Left cardiac atrium (tissue), 4 donors: ENCODE results near the gene RASGRF2. TPM values are rescaled to one million over a fixed set of nuclear protein-coding genes. Genes with fewer than 3 reads are reported as not detected.
A peak's percentile ranks its signal among the peaks of the same experiment; 100 is the strongest.

ENCODE experiments used
- ATAC-seq, 2 donors: fragments of 200-7000 bp; cut with Tn5 transposase; one replicate each; pipeline ENCODE4 v1.9.1; 2020; ENCODE audit warnings: mild to moderate bottlenecking in 2 of 2, moderate library complexity in 2 of 2
- DNase-seq: peaks from one replicate; pipeline ENCODE4 v3.0.0-alpha.2; 2020
- intact Hi-C, 2 donors: fragments of 100-400 bp; cut with DNase I; formaldehyde crosslinking; loops; one replicate each; pipeline versions ENCODE4 v1.14.1 to v1.15.1; 2022 to 2023
- total RNA-seq, 2 donors: library from RNA; stranded (reverse); fragmentation: NEBNext Ultra II Directional; extraction: Animal tissue kit (Norgen Biotek cat#: 25700); gene quantifications; one replicate each; pipeline ENCODE4 v1.2.1, GENCODE V29; 2021
- donor health status: DM: no; HTN: yes; CAD: no.
- donor health status: DM: no; HTN: yes; CAD: no; lungs with severe emphysema.
- donor health status: DM: yes; HTN: yes; CAD: no.
- donor health status: Dilated cardiomyopathy.

RASGRF2 gene
- total RNA-seq, 2 donors from 2014 or later = 9.6 to 12.2 TPM

GRCh38 chr5:80976985-80977384 is 16.8 kb downstream of the RASGRF2 start:
- ATAC-seq (no peak), DNase-seq (no peak)
- intact Hi-C loops = no loop called here

DNA sequence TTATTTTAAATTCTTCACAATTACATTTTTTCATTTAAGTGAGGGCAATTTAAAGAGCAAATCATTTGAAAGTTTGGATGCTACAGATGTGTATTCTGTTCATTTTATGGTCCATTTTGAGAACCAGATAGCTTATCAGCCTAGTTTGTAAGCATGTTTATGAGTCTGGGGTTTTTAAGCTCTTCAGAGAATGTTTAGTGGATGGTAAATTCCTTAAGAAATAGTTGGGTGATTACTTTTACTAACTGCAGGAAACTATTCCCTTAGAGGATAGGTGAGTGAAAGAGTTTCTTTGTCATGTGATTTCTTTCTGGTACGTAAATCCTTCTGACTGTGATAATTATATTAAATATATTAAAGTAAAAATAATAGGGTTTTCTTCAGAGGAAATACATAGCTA is 17.6 kb downstream of the RASGRF2 start:
- intact Hi-C loops = no loop called here
- ATAC-seq = no peak
- no peak for DNase-seq

- intact Hi-C loops = no loop called here
- DNase-seq (no peak), ATAC-seq (no peak)
These were observed 18.7 kb downstream of the RASGRF2 start for GRCh38 chr5:80978772-80979317.

- intact Hi-C loops = no loop called here
- ATAC-seq (no peak), DNase-seq (no peak)
These were observed 21.9 kb downstream of the RASGRF2 start for GRCh38 chr5:80982093-80982492.

- peak; percentile 27 to 36 for ATAC-seq
- intact Hi-C loops = no loop called here
- DNase-seq = no peak
These were observed 25.6 kb downstream of the RASGRF2 start for GRCh38 chr5:80985600-80986228.

GRCh38 chr5:80986382-80986781 is 26.2 kb downstream of the RASGRF2 start:
- no peak for DNase-seq
- intact Hi-C loops = no loop called here
- no peak for ATAC-seq

- no peak for ATAC-seq
- intact Hi-C loops = no loop called here
These were observed 27.1 kb downstream of the RASGRF2 start for GRCh38 chr5:80987078-80987766.

DNA sequence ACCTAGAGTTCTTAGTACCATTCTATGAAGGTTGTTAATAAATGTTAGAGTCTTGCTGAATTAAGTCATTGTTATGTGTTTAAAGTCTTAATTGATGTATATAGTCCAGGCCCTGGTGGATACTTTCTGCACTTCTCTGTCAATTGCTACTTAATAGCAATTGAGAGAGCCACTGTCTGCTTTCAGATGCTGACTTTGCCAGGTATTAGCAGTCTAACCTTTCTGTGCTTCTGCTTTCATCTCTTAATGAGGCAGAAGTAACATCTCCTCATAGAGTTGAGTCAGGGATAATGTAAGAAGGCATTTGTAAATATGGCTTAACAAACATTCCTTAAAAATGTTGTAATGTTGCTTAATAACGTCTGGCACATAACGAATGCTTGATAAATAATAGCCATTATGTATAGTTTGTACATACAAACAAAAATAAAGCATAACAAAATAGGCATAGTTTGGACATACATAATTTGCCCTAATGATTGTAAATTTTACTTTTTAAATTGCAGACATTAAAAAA is 28.3 kb downstream of the RASGRF2 start:
- intact Hi-C loops = no loop called here
- DNase-seq (no peak), ATAC-seq (no peak)

More at GRCh38 chr5:80987078-80987766, 27.1 kb downstream of the RASGRF2 start:
- no peak for DNase-seq

DNA sequence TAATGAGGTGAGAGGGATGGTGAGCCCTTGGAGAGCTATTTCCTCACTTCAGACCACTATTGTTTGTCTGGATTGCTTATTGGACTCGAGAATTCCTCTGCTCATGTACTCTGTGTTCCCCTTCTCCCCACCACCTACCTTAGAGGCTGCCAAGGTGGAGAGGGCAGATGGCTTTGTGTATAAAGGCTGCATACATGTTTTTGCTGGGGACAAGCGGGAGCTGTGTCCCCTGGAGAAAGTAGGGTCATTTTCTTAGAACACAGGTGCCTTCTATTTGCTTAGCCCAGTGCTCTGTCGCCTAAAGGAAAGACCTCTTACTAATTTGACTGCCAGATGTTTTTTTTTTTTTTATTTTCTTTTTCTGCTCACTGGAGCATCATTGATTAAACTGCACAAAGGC is 29.7 kb downstream of the RASGRF2 start:
- DNase-seq (no peak), ATAC-seq (no peak)
- intact Hi-C loops = no loop called here

GRCh38 chr5:80990527-80990926 is 30.4 kb downstream of the RASGRF2 start:
- ATAC-seq (no peak), DNase-seq (no peak)
- intact Hi-C loops = no loop called here

DNA sequence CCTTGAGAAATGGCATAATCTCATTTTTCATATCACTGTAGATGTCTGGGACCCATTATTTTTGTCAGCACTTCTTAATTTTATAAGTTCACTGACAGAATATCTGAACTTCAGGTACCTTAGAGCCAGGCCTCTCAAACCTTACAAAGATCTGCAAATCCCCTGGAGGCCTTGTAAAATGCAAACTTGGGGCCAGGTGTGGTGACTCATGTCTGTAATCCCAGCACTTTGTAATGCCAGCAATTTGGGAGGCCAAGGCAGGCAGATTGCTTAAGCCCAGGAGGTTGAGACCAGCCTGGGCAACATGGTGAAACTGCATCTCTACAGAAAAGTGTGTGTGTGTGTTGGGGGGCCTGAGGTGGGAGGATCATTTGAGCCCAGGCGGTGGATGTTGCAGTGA is 30.8 kb downstream of the RASGRF2 start:
- intact Hi-C loops = no loop called here
- ATAC-seq (no peak), DNase-seq (no peak)

- intact Hi-C loops = no loop called here
- no peak for DNase-seq
- ATAC-seq = no peak
These were observed 35.7 kb downstream of the RASGRF2 start for GRCh38 chr5:80995908-80996307.

DNA sequence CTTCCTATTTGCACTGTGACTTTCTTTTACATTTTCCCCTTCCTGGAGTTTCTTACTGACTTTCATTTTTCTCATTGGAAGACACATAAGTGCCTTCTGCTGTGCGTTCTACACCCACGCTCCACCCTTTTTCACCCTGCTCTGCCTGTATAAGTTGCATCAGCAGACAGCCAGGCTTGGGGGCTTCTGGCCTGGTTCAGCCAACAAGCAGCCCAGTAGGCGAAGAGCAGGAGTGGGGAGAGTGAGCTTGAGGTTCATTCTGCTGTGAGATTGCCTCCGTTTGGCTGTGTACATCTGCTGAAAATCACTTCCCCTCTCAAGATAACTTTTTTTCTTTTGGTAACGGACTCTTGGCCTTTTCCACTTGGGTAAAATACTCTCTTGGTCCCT is 38.4 kb downstream of the RASGRF2 start:
- DNase-seq (no peak), ATAC-seq (no peak)

GRCh38 chr5:81003811-81004386 is 43.7 kb downstream of the RASGRF2 start:
- intact Hi-C loops = no loop called here

More for the DNA sequence above, 38.4 kb downstream of the RASGRF2 start:
- intact Hi-C loops = no loop called here

DNA sequence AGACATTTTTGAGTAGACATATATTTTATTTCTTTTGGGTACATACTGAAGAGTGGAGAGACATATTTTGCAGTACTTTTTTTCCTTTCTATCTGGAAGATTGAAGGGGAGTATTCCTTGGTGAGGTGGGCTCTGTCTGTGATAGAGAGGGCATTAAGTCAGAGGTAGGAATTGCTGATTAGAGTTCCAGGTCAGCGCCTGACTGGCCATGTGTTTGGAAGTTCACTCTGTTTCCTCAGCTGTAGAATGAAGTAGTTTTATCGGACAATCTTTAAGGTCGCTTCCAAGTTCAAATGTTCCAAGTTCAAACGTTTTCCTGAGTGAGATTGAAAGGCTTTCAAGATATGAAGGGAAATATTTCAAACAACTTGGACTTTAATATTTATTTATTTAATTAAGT is 45.5 kb downstream of the RASGRF2 start:
- intact Hi-C loops = no loop called here
- ATAC-seq (no peak), DNase-seq (no peak)

More at GRCh38 chr5:81003811-81004386, 43.7 kb downstream of the RASGRF2 start:
- ATAC-seq (peak in 1 of 2 donors; percentile 14), DNase-seq (no peak)

GRCh38 chr5:81006231-81006630 is 46.1 kb downstream of the RASGRF2 start:
- DNase-seq (no peak), ATAC-seq (no peak)
- intact Hi-C loops = no loop called here

- no peak for DNase-seq
- peak in 1 of 2 donors; percentile 41 for ATAC-seq
- intact Hi-C loops = no loop called here
These were observed 46.9 kb downstream of the RASGRF2 start for GRCh38 chr5:81006947-81007636.

DNA sequence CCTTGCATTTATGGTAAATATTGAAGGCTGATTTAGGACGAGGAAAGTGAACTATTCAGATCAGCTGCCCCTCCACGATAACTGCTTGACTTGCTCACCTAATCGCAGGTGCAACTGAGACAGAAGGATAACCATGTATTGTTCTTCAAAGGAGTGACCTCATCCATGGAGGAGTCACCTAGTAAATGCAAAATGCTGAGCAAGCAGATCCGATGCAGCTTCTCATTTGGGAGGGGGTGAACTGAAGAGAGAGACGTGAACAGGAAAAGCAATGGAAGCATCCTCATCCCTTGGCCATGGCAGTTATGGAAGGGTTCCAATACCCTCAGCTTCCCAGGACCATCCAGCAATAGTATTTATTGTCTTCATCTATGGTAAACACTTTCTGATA is 47.5 kb downstream of the RASGRF2 start:
- ATAC-seq = no peak
- intact Hi-C loops = no loop called here
- no peak for DNase-seq

DNA sequence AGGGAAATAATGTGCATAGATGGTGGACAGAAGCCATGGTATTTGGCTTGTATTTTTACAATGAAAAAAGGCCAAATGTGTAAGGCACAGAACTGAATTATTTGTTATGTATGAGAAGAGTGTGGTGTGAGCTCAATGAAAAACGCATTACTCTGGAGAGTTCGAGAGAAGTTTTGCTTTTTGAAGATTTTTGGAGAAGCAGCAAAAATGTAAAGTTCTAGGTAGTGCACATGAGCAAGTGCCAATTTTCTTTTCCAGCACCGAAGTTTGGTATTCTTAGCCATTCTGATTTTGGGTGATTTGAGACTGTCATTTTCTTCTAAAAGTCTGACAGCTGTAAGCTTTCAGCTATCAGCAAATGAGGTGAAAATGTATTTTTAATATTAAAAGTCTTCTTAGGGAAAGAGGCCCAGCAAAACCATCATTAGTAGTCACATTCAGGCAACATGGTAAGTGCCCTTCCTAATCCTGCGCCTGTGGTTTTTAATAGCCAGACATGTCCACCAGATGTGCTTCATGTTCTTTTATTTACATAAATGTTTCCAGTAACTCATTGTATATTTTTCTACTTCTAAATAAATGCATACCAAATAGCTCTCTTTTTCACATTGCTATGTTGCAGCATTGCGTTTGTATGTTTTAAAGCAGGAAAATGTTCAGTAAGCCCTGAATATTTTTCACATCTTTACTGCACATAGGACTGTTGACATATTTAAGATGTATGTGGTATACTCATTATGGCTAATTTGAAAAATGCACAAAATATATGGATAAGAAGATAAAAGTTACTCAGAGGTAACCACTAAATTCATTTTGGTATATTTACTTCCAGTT is 50.4 kb downstream of the RASGRF2 start:
- ATAC-seq = no peak
- intact Hi-C loops = no loop called here

More for the DNA sequence above, 50.4 kb downstream of the RASGRF2 start:
- DNase-seq = no peak
